T-cell (primary cell): ENCODE results near the gene HCFC1. TPM values are rescaled to one million over a fixed set of nuclear protein-coding genes. Genes with fewer than 3 reads are reported as not detected.
A peak's percentile ranks its signal among the peaks of the same experiment; 100 is the strongest.

Experiments used
- ATAC-seq, 4 experiments: fragments of 200-7000 bp in 3 of 4; fragments of 150-1000 bp in 1 of 4; cut with Tn5 transposase; replicated peaks in 1 of 4; 1 replicate in 3 of 4; 2 replicates in 1 of 4; pipeline ENCODE4 v1.10.0; 2021; ENCODE audit warnings: moderate library complexity in 3 of 4, mild to moderate bottlenecking in 2 of 4, moderate number of reproducible peaks in 1 of 4
- CTCF ChIA-PET, 2 donors: fragments of 300-600 bp; sonication (Branson Sonifier 250); formaldehyde crosslinking; loops; one replicate each; lab custom pipeline; 2022; ENCODE audit warnings: antibody characterized with exemption in 2 of 2; lab: Charles Lee
- POLR2A ChIA-PET, 2 donors: fragments of 300-600 bp; sonication (Branson Sonifier 250); formaldehyde crosslinking; loops; one replicate each; lab custom pipeline; 2022; ENCODE audit warnings: antibody characterized with exemption in 2 of 2; lab: Charles Lee
- DNase-seq, 35 experiments: peaks; one replicate each; pipeline versions ENCODE4 v3.0.0 to v3.0.0-alpha.2; 2013 to 2023
- H3K27ac ChIP-seq: one replicate; pipeline ENCODE4 v1.5.1; 2013; ENCODE audit warnings: low read length
- H3K27me3 ChIP-seq, 2 experiments: replicated peaks in 1 of 2; 1 replicate in 1 of 2; 2 replicates in 1 of 2; pipeline versions ENCODE4 v1.6.1 to v1.7.0; 2013; ENCODE audit warnings: low read length in 1 of 2, mixed read lengths in 1 of 2; ENCODE audit not compliant: control insufficient read depth in 2 of 2, insufficient read depth in 2 of 2; ENCODE audit errors: extremely low read depth in 1 of 2
- H3K36me3 ChIP-seq, 2 donors: 1 replicate in 1 of 2; 2 replicates in 1 of 2; pipeline versions ENCODE4 v1.6.1 to v1.7.0; 2013; ENCODE audit warnings: low read length in 1 of 2; ENCODE audit not compliant: control insufficient read depth in 2 of 2, insufficient read depth in 1 of 2; ENCODE audit errors: extremely low read depth in 1 of 2
- H3K4me1 ChIP-seq, 2 experiments: 1 replicate in 1 of 2; 2 replicates in 1 of 2; pipeline versions ENCODE4 v1.6.1 to v1.7.0; 2013; ENCODE audit warnings: low read length in 2 of 2, mixed read lengths in 1 of 2; ENCODE audit not compliant: insufficient read depth in 2 of 2, control insufficient read depth in 1 of 2; ENCODE audit errors: extremely low read depth in 1 of 2
- H3K4me3 ChIP-seq, 2 donors: 1 replicate in 1 of 2; 2 replicates in 1 of 2; pipeline versions ENCODE4 v1.5.1 to v1.7.0; 2013; ENCODE audit warnings: mild to moderate bottlenecking in 2 of 2, low read length in 1 of 2, moderate library complexity in 1 of 2; ENCODE audit not compliant: control insufficient read depth in 1 of 2; ENCODE audit errors: extremely low read depth in 1 of 2
- H3K9me3 ChIP-seq: 2 replicates; pipeline ENCODE4 v1.7.0; 2013
- H3K27ac Mint-ChIP-seq, 2 donors: one replicate each; pipeline ENCODE4 v1.8.0; 2020 to 2021; ENCODE audit warnings: mild to moderate bottlenecking in 2 of 2, mixed read lengths in 2 of 2
- H3K27me3 Mint-ChIP-seq, 2 donors: one replicate each; pipeline ENCODE4 v1.8.0; 2021 to 2022; ENCODE audit warnings: mixed read lengths in 2 of 2
- H3K36me3 Mint-ChIP-seq: one replicate; pipeline ENCODE4 v1.8.0; 2021; ENCODE audit warnings: mixed read lengths
- H3K4me1 Mint-ChIP-seq, 3 donors: one replicate each; pipeline ENCODE4 v1.8.0; 2020 to 2022; ENCODE audit warnings: mixed read lengths in 3 of 3, mild to moderate bottlenecking in 1 of 3
- H3K4me3 Mint-ChIP-seq, 3 donors: one replicate each; pipeline ENCODE4 v1.8.0; 2020 to 2022; ENCODE audit warnings: mild to moderate bottlenecking in 3 of 3, mixed read lengths in 3 of 3, moderate library complexity in 3 of 3
- H3K9me3 Mint-ChIP-seq, 3 donors: one replicate each; pipeline ENCODE4 v1.8.0; 2020 to 2022; ENCODE audit warnings: mixed read lengths in 3 of 3
- WGBS: methylation state at CpG from one replicate; pipeline ENCODE4 v1.1.5; 2013; ENCODE audit warnings: missing lambda C conversion rate; ENCODE audit not compliant: insufficient coverage; 5-methylcytosine and 5-hydroxymethylcytosine counted together
- total RNA-seq, 35 experiments: library from RNA in 6 of 35; stranded (reverse) in 6 of 35; fragments of 120-200 nt in 1 of 35; gene quantifications; one replicate each; pipeline versions ENCODE4 v1.2.1 to v1.2.4 and lab custom pipeline; 2013 to 2026

HCFC1 gene
- total RNA-seq, 5 donors from 2014 or later (not counting 1 experiment from before 2014, with no cell fraction given), result 67.1 to 73.4 (median 69.2) TPM

- Mint-ChIP-seq H3K9me3 (no peaks in the 10 kb centered on the region), H3K27me3 (peaks cover 0 to 4% of the 10 kb centered on the region in 2 donors), H3K36me3 (peaks cover 3% of the 10 kb centered on the region), H3K4me1 (peaks cover 0 to 19% (median 17%) of the 10 kb centered on the region in 3 donors), H3K4me3 (no peak overlapping the region), H3K27ac (peak overlapping the region in 1 of 2 donors; percentile 17)
- Histone ChIP-seq H3K4me3 (no peak overlapping the region), H3K27ac (no peak overlapping the region), H3K36me3 (peaks cover 4 to 41% of the 10 kb centered on the region in 2 donors), H3K4me1 (peaks cover 0 to 41% of the 10 kb centered on the region in 2 experiments), H3K9me3 (no peaks in the 10 kb centered on the region), H3K27me3 (no peaks in the 10 kb centered on the region)
- CTCF ChIA-PET, result interaction anchor here (0.7 to 1.4 kb wide), 6 partner anchors 8 to 215 kb away, joined by 3 to 4 read pairs (median 3); no protein-coding TSS in a partner anchor
- 96% methylated on average over 3 of the region's 20 CpGs for WGBS
- POLR2A ChIA-PET, result no interaction called here
- DNase-seq (peak in 32 of 35 experiments; percentile 16 to 73 (median 40)), ATAC-seq (peak; percentile 72 to 79 (median 76))
Observed at GRCh38 chrX:154013614-154014360, 42.2 kb upstream of the HCFC1 start.

- DNase-seq, result no peak
- no peaks in the 10 kb centered on the region for H3K27me3 ChIP-seq
- peaks cover 4 to 41% of the 10 kb centered on the region in 2 donors for H3K36me3 ChIP-seq
- no peak overlapping the region for H3K27ac ChIP-seq
- ChIA-PET CTCF (interaction anchor here (0.6 to 1.4 kb wide), 6 partner anchors 7 to 84 kb away, joined by 3 to 4 read pairs (median 3); no protein-coding TSS in a partner anchor), POLR2A (no interaction called here)
- no peak overlapping the region for H3K4me3 ChIP-seq
- Mint-ChIP-seq H3K4me1 (peaks cover 0 to 19% (median 16%) of the 10 kb centered on the region in 3 donors), H3K27me3 (peaks cover 0 to 4% of the 10 kb centered on the region in 2 donors), H3K36me3 (peaks cover 3% of the 10 kb centered on the region), H3K4me3 (no peak overlapping the region), H3K27ac (no peak overlapping the region), H3K9me3 (no peaks in the 10 kb centered on the region)
- 74% methylated on average over 9 of the region's 17 CpGs for WGBS
- no peak for ATAC-seq
- no peaks in the 10 kb centered on the region for H3K9me3 ChIP-seq
- peaks cover 0 to 34% of the 10 kb centered on the region in 2 experiments for H3K4me1 ChIP-seq
Observed at GRCh38 chrX:154013001-154013421, 41.4 kb upstream of the HCFC1 start.

GRCh38 chrX:154012336-154012991, 40.8 kb upstream of the HCFC1 start:
- peaks cover 0 to 30% of the 10 kb centered on the region in 2 experiments for H3K4me1 ChIP-seq
- Mint-ChIP-seq H3K4me1 (peaks cover 0 to 22% (median 16%) of the 10 kb centered on the region in 3 donors), H3K27me3 (peaks cover 0 to 4% of the 10 kb centered on the region in 2 donors), H3K9me3 (no peaks in the 10 kb centered on the region), H3K4me3 (no peak overlapping the region), H3K36me3 (peaks cover 8% of the 10 kb centered on the region), H3K27ac (no peak overlapping the region)
- no peak for DNase-seq
- no peaks in the 10 kb centered on the region for H3K9me3 ChIP-seq
- ATAC-seq, result no peak
- 90% methylated on average over 11 of the region's 17 CpGs for WGBS
- H3K27ac ChIP-seq, result no peak overlapping the region
- ChIA-PET POLR2A (no interaction called here), CTCF (interaction anchor here in 1 of 2 donors (0.6 to 1.1 kb wide), 5 partner anchors 14 to 259 kb away, joined by 3 to 7 read pairs (median 3); no protein-coding TSS in a partner anchor)
- no peaks in the 10 kb centered on the region for H3K27me3 ChIP-seq
- no peak overlapping the region for H3K4me3 ChIP-seq
- H3K36me3 ChIP-seq, result peaks cover 4 to 38% of the 10 kb centered on the region in 2 donors

DNA sequence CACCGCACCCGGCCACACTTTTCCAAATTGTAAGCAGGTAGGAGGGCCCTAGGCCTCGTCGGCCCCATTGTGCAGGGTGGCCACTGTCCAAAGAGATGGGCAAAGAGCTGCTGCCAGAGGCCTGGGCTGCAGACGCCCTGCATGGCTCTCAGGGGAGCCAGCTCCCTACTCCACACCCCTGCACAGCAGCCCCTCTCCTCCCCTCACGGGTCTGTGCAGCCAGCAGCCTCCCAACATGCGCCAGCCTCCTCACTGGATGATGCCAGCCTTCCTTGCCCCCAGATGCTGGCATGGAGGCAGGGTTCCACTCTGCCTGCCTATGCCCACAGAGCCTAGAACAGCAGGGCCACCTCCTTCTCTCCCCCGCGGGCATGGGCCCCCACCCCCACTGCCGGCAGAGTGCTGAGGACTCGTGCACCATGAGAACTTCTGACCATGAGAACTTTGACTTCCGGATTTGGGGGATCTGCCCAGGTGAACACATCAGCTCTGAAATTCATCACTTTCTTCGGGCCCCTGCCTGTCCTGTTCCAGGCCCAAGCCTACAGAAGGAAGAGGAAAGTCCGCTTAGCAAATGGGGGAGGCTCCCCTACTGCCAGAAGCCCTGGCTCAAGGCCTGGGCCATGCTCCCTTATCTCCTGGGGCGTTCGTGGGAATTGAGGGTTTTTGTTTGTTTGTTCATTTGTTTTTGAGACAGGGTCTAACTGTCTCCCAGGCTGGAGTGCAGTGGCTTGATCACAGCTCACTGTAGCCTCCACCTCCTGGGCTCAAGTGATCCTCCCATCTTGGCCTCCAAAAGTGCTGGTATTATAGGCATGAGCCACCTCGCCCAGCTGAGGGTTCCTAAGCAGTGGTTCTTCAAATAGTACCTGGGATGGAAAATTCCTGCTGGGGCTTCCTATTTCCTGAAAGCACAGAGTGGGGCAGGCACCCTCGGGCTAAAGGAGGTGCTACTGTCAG, 40.0 kb upstream of the HCFC1 start:
- ATAC-seq (no peak), DNase-seq (no peak)
- no CpG with 5 or more reads among the region's 18 CpGs for WGBS
- peaks cover 4 to 31% of the 10 kb centered on the region in 2 donors for H3K36me3 ChIP-seq
- no peak overlapping the region for H3K27ac ChIP-seq
- no peak overlapping the region for H3K4me3 ChIP-seq
- POLR2A ChIA-PET, result no interaction called here
- no peak overlapping the region for H3K27ac Mint-ChIP-seq
- H3K27me3 Mint-ChIP-seq, result peaks cover 0 to 4% of the 10 kb centered on the region in 2 donors
- H3K27me3 ChIP-seq, result no peaks in the 10 kb centered on the region
- H3K4me3 Mint-ChIP-seq, result no peak overlapping the region
- no peaks in the 10 kb centered on the region for H3K9me3 ChIP-seq
- peaks cover 0 to 22% (median 16%) of the 10 kb centered on the region in 3 donors for H3K4me1 Mint-ChIP-seq
- H3K4me1 ChIP-seq, result peaks cover 0 to 24% of the 10 kb centered on the region in 2 experiments
- CTCF ChIA-PET, result interaction anchor here in 1 of 2 donors (0.6 to 1.1 kb wide), 2 partner anchors 16 to 259 kb away, joined by 3 to 7 read pairs; no protein-coding TSS in a partner anchor
- H3K9me3 Mint-ChIP-seq, result no peaks in the 10 kb centered on the region
- H3K36me3 Mint-ChIP-seq, result peaks cover 8% of the 10 kb centered on the region

DNA sequence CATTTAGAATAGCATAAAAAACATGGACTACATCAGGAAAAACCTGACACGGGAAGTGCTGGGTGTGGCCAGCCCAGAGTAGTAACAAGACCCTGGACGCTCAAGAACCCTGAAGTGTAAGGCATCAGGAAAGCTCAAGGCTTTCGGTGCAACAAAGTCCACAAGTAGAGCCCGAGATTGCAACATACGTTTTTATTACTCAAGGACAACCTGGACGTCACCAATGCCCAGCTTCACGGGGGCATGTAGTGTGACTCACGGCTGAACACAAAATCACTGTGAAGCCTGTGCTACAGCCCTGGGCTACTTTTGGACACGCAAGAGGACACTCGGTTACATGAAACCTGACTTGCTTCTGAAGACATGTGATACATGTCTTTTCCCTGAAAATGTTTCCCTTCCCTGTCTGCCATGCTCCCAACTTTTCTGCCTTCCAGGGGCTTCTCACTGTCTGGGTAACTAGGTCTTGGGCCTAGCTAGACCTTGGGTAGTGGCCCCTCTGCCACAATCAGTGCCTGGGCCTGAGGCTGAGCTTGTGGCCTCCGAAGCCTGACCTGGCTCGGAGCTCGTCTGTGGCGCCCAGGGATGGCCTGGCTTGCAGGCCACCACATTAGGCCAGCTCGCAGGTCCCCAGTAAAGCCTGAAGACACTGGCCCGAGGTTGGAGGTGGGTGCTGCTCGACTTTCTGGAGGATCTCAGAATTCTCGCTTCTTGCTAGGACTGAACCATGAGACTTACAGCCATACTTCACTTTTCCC, 38.9 kb upstream of the HCFC1 start:
- CTCF ChIA-PET, result no interaction called here
- Histone ChIP-seq H3K27ac (no peak overlapping the region), H3K9me3 (no peaks in the 10 kb centered on the region), H3K27me3 (no peaks in the 10 kb centered on the region), H3K4me3 (no peak overlapping the region), H3K36me3 (peaks cover 4 to 21% of the 10 kb centered on the region in 2 donors), H3K4me1 (peaks cover 0 to 13% of the 10 kb centered on the region in 2 experiments)
- H3K4me3 Mint-ChIP-seq, result no peak overlapping the region
- 98% methylated on average over 9 of the region's 18 CpGs for WGBS
- peaks cover 0 to 17% (median 10%) of the 10 kb centered on the region in 3 donors for H3K4me1 Mint-ChIP-seq
- ATAC-seq (no peak), DNase-seq (no peak)
- peaks cover 5% of the 10 kb centered on the region for H3K36me3 Mint-ChIP-seq
- POLR2A ChIA-PET, result no interaction called here
- peaks cover 0 to 5% of the 10 kb centered on the region in 2 donors for H3K27me3 Mint-ChIP-seq
- peak overlapping the region in 1 of 2 donors; percentile 27 for H3K27ac Mint-ChIP-seq
- H3K9me3 Mint-ChIP-seq, result no peaks in the 10 kb centered on the region
